ENCODE results near the gene GYG2. TPM values are rescaled to one million over a fixed set of nuclear protein-coding genes. Genes with fewer than 3 reads are reported as not detected.

Gene GYG2
- total RNA-seq, 4 donors from 2014 or later, result 0.89 to 6.6 (median 2.1) TPM

GRCh38 chrX:2907295-2907694, 78.6 kb downstream of the GYG2 start:
- intact Hi-C loops (cut with DNase I), result no loop called here
- Histone ChIP-seq H3K4me1 (no peaks in the 10 kb centered on the region), H3K9me3 (no peaks in the 10 kb centered on the region), H3K27ac (no peak overlapping the region), H3K27me3 (no peaks in the 10 kb centered on the region), H3K4me3 (replicated peaks in 1 of 3) (no peak overlapping the region), H3K36me3 (peaks cover 9% of the 10 kb centered on the region in 2 donors)
- TF ChIP-seq CTCF (IDR thresholded peaks at IDR 0.05), result no peak
- TF ChIP-seq POLR2A (IDR thresholded peaks at IDR 0.05), result no peak
- no peak for DNase-seq
- 93% methylated on average over 16 of the region's 27 CpGs; no CpG with 5 or more reads in 1 of the 2 donors for WGBS, 2 donors

GRCh38 chrX:2908125-2908685, 79.5 kb downstream of the GYG2 start:
- TF ChIP-seq POLR2A (IDR thresholded peaks at IDR 0.05) (no peak), CTCF (IDR thresholded peaks at IDR 0.05) (no peak)
- no peak for DNase-seq
- H3K36me3 ChIP-seq, result peaks cover 9% of the 10 kb centered on the region in 2 donors
- 98 to 100% methylated on average over 2 of the region's 2 CpGs for WGBS, 2 donors
- H3K9me3 ChIP-seq, result no peaks in the 10 kb centered on the region
- no peaks in the 10 kb centered on the region for H3K27me3 ChIP-seq
- intact Hi-C loops (cut with DNase I), result no loop called here
- H3K4me1 ChIP-seq, result no peaks in the 10 kb centered on the region
- H3K27ac ChIP-seq, result no peak overlapping the region
- no peak overlapping the region for H3K4me3 ChIP-seq (replicated peaks in 1 of 3)

DNA sequence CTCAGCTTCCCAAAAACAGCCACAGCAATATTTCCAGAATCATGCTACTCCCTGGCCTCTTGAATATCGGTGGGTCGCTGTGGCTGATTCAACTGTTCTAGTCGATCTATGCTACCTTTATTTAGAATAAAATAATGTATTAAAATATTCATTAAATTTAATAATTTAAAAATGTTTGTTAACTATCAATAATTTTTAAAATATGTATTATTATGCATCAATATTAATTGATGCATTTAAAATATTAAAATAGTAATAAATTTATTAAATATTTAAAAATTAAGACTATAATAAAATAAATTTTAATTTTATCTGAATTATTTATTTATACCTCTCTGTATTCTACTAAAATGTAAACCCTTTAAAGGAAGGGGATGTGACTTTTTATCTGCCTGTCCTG, 81.4 kb downstream of the GYG2 start:
- no peaks in the 10 kb centered on the region for H3K4me1 ChIP-seq
- WGBS, 2 donors, result 96 to 97% methylated on average over 3 of the region's 3 CpGs
- TF ChIP-seq POLR2A (IDR thresholded peaks at IDR 0.05), result no peak
- TF ChIP-seq CTCF (IDR thresholded peaks at IDR 0.05), result no peak
- peaks cover 9 to 13% of the 10 kb centered on the region in 2 donors for H3K36me3 ChIP-seq
- no peaks in the 10 kb centered on the region for H3K27me3 ChIP-seq
- no peak overlapping the region for H3K4me3 ChIP-seq (replicated peaks in 1 of 3)
- intact Hi-C loops (cut with DNase I), result no loop called here
- no peak for DNase-seq
- H3K9me3 ChIP-seq, result no peaks in the 10 kb centered on the region
- no peak overlapping the region for H3K27ac ChIP-seq

GRCh38 chrX:2913118-2913517, 84.4 kb downstream of the GYG2 start:
- TF ChIP-seq CTCF (IDR thresholded peaks at IDR 0.05), result no peak
- no peak for TF ChIP-seq POLR2A (IDR thresholded peaks at IDR 0.05)
- H3K4me1 ChIP-seq, result no peaks in the 10 kb centered on the region
- no peaks in the 10 kb centered on the region for H3K9me3 ChIP-seq
- DNase-seq, result no peak
- H3K36me3 ChIP-seq, result peaks cover 6 to 18% of the 10 kb centered on the region in 2 donors
- 47 to 64% methylated on average over 3 of the region's 3 CpGs for WGBS, 2 donors
- H3K27ac ChIP-seq, result no peak overlapping the region
- H3K4me3 ChIP-seq (replicated peaks in 1 of 3), result no peak overlapping the region
- no peaks in the 10 kb centered on the region for H3K27me3 ChIP-seq
- intact Hi-C loops (cut with DNase I), result no loop called here

- 97 to 100% methylated on average over 12 to 14 of the region's 23 CpGs for WGBS, 2 donors
- Histone ChIP-seq H3K36me3 (peaks cover 11 to 38% of the 10 kb centered on the region in 2 donors), H3K27me3 (no peaks in the 10 kb centered on the region), H3K27ac (no peak overlapping the region), H3K4me1 (no peaks in the 10 kb centered on the region), H3K4me3 (replicated peaks in 1 of 3) (no peak overlapping the region), H3K9me3 (no peaks in the 10 kb centered on the region)
- TF ChIP-seq POLR2A (IDR thresholded peaks at IDR 0.05), result no peak
- no peak for TF ChIP-seq CTCF (IDR thresholded peaks at IDR 0.05)
- DNase-seq, result no peak
- intact Hi-C loops (cut with DNase I), result no loop called here
Measured at GRCh38 chrX:2917767-2918166, 89.0 kb downstream of the GYG2 start.

All from thyroid gland (tissue), 4 donors.